Esophagus muscularis mucosa (tissue), 4 donors: ENCODE measurements around the gene FNDC7.
"Not testable (repeated sequence)": the region's sequence is repeated elsewhere in the genome, so short reads cannot be mapped to it uniquely, and the experiment has no call there.

Experiments
- CTCF ChIP-seq, 3 experiments: fragments of 200-600 bp in 2 of 3; fragments of 450-650 bp in 1 of 3; sonication (generic) in 2 of 3; IDR thresholded peaks; one replicate each; pipeline ENCODE4 v1.5.1; 2017 to 2019; ENCODE audit warnings: antibody characterized with exemption in 3 of 3, mild to moderate bottlenecking in 2 of 3, moderate library complexity in 1 of 3
- EP300 ChIP-seq: sonication (generic); formaldehyde crosslinking; IDR thresholded peaks from one replicate; pipeline ENCODE4 v1.6.1; 2017; ENCODE audit warnings: antibody characterized with exemption
- POLR2A ChIP-seq: fragments of 450-650 bp; IDR thresholded peaks from one replicate; pipeline ENCODE4 v1.6.1; 2017; ENCODE audit warnings: antibody characterized with exemption, moderate library complexity, mild to moderate bottlenecking, low read depth
- POLR2AphosphoS5 ChIP-seq, 2 donors: sonication (generic); formaldehyde crosslinking; IDR thresholded peaks; one replicate each; pipeline ENCODE4 v1.6.1; 2017; ENCODE audit warnings: antibody characterized with exemption in 2 of 2

GRCh38 chr1:108667422-108667821, 45.3 kb upstream of the FNDC7 start:
- TF ChIP-seq CTCF (IDR thresholded peaks at IDR 0.05); EP300; POLR2AphosphoS5 (IDR thresholded peaks at IDR 0.05); POLR2A: not testable (repeated sequence)
